ENCODE measurements around the gene H6PD.
A peak's percentile ranks its signal among the peaks of the same experiment; 100 is the strongest.

Gene H6PD

DNA sequence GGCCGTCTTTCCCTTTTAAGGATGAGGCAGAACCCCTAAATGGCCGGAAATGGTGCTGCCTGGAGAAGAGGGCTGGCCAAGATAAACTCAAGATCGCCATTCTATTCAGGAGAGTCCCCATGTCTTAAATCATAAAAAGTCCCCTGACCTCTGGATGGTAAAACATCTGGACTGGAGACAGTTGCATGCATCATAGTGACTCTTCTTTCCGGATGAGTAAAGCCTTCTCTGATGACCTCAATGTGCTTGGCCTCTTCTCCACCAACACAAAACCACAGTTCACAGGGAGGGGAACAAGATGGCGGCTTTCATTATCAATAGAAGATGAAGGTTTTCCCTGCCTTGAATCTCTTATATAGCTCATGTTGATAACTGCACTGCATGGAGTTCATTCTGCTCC, 27.5 kb upstream of the H6PD start:
- no peak for DNase-seq

DNA sequence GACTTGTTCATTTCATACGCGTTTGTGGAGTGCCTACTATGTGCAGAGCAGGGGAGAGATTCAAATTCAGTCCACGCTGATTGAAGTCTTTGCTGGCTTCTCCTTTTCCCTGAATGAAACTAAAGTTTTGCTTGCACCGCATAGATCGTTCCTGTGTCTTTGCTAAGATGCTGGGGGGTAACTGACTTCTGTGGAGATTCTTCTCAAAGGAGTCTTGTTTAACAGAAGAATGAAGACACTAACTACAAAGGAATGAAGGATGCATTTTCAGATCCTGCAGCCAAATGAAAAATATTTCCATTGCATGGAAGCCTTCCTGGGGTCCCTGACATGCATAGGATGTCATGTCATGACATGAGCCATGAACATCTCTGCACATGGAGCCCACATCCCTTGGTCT, 26.9 kb upstream of the H6PD start:
- DNase-seq: no peak

DNA sequence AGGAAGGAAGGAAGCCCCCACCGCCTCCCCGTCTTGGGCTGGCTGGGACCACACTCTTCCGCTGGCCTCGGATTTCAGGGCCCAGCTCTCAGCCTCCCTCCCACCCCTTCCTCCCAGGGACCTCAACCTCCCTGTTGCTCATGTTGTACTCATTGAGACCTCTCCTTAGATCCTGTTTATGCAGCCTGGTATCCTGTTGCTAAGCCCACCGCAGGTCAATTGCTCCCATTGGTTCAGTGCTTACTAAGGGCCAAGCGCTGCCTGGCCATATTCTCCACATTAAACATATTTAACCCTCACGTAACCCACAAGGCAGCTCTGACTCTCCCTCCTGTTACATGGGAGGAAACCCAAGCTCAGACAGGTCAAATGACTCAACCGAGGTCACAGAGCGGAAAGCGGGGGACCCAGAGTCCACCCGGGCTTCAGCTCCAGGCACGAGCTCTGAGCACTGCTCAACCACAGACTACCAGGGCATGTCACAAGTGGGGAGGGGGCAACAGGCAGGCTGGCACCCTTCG, 23.2 kb upstream of the H6PD start:
- no peak for DNase-seq

DNA sequence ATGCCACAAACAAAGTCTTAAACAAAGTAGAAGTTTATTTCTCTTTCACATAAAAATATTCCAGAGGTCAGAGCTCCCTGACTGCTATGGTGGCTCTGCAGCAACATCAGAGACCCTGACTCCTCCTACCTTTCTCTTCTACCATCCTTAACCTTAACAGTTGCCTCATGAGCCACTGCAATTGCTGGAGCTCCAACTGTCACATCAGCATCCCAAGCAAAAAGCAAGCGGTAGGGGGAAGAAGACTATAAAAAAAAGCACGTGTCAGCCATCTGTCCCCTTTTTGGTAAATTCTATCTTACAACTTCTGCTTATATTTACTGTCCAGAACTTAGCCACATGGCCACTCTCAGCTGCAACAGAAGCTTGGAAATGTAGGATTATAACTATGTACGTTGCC, 21.8 kb upstream of the H6PD start:
- DNase-seq: no peak

DNA sequence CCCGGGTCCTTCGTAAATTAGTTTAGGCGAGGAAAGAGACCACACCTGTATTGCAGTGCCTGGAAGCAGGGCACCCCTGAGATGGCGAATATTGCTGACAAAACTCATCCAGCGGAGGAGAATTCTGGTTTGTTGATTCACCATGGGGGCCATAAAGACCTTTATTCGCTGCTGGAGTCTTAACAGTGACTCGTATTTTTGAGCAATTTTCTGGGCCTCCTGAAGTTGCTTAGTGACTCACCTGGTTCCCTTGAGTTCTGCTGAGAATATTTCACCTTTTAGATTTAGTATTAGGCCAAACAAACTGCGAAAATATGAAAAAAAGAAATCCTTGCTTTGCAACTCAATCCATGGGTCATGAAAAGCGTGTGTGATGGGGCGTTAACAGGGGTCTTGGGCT, 20.6 kb upstream of the H6PD start:
- no peak for DNase-seq

DNA sequence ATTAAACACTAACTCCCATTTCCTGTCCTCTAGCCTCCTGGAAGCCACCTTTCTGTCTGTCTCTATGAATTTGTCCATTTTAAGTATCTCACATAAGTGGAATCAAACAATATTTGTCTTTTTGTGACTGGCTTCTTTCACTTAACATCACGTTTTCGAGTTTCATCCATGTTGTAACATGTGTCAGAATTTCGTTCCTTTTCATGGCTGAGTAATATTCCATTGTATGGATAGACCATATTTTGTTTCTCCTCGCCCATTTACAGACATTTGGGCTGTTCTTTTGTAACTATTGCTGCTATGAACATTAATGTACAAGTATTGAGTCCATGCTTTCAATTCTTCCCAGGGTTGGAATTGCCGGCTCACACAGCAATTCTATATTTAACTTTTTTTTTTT, 15.7 kb upstream of the H6PD start:
- no peak for DNase-seq

DNA sequence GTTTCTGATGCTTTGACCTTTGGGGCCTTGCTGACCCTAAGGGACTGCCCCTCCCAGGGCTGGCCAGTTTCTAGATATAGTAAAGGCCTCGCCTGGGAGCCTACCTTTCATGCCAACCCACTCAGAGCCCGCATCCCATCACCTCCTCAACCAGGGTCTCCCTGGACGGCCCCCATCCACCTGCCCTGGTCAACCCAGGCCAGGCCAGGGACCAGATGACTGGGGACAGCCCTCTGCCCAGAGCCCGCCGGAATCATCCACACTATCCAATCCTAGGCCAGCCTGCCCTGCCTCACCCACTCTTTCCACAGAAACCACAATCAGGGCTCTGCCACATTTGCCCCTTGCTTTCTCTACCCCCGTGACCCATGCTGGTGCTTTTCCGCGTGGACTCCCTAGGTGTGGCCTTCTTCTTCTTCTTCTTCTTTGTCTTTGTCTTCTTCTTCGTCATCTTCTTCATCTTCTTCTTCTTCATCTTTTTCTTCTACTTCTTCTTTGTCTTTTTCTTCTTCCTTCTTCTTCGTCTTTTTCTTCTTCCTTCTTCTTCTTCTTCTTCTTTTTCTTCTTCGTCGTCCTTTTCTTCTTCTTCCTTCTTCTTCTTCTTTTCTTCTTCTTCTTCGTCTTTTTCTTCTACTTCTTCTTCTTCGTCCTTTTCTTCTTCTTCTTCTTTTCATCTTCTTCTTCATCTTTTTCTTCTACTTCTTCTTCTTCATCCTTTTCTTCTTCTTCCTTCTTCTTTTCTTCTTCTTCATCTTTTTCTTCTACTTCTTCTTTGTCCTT, 11.5 kb upstream of the H6PD start:
- DNase-seq: no peak

DNA sequence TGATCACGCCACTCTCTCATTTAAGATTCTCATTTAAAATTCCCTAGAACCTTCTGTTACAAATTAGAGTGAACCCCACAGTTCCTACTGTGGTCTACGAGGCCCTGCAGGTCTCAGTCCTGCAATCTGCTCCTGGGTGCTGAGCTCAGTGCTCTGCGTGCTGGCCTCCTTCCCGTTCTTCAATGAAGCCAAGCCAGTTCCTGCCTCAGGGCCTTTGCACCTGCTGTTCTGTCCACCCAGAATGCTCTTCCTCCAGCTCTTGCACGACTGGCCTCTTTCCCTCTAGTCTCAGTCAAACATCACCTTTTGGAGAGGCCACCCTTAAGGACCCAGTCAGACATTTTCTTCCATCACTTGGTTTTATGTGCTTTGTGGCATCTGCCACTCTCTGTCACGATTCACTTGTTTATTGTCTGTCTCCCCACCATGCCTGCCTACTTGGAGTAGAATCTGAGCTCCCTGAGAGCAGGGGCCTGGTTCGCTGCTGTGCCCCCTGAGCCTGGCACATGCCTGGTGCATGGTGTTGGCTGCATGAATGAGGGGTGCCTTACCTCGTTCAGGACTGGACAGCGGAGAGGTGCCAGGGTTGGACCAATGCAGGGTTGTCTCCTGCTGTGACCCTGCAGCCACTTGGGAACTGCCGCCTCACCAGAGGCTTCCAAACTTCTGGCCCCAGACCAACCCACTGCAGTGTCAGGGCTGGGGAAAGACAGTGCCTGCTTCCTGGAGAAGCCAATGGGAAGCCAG, 9.7 kb upstream of the H6PD start:
- no peak for DNase-seq

DNA sequence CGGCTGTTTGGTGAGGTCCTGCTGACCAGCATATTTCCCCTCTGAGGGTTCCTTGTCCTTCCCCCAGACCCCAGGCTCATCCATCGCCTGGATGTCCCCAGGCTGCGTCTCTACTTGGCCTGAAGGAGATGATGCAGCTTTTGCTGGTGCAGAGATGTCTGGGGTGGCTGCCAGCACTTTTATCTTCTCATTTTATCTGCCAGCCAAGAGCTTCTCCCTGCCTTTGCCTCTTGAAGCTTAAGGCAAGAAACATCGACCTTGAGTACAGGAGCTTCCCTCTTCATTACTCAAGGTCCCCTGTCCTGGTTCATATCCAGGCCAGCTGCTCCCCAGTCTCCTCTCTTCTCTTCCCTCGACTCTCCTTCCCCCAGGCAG, 9.2 kb upstream of the H6PD start:
- DNase-seq: no peak

DNA sequence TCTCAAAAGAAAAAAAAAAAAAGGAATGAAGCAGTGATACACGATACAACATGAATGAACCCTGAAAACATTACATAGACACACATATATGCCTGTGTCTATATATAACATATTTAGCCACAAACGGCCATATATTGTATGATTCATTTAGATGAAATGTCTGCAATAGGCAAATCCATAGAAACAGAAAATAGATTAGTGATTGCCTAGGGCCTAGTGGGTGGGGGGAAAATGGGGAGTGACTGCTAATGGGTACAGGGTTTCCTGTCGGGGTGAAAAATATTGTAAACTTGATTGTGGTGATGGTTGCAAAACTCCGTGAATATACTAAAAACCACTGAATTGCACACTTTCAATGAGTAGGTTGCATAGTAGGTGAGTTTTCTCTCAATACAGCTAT, 6.0 kb upstream of the H6PD start:
- no peak for DNase-seq

DNA sequence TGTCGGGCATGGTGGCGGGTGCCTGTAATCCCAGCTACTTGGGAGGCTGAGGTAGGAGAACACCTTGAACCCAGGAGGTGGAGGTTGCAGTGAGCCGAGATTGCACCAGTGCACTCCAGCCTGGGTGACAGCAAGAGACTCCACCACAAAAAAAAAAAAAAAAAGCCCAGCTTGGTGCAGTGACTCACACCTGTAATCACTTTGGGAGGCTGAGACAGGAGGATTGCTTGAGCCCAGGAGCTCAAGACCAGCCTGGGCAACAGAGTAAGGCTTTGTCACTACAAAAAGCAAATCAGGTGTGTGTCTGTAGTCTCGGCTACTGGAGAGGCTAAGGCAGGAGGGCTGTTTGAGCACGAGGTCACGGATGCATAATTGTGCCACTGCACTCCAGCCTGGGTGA, 5.0 kb upstream of the H6PD start:
- DNase-seq: no peak

DNA sequence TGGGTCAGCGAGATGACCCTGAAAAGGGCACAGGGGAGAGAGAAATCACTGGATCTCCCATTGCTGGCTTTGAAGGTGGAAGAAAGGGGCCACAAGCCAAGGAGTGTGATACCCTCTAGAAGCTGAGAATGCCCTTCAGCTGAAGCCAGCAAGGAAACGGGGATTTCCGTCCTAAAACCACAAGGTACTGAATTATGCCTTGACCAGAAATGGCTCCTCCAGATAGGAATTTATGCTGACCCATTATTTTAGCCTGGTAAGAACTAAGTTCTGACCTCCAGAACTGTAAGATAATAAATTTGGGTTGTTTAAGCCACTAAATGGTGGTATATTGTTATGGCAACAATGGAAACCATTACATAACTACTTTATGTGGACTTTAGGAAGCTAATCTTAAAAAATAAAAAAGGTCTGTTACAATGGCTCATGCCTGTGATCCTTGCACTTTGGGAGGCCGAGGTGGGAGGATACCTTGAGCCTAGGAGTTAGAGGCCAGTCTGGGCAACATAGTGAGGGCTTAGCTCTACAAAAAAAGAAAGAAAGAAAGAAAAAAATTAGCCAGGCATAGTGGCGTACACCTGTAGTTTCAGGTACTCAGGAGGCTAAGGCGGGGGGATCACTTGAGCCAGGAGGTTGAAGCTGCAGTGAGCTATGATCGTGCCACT, 3.6 kb upstream of the H6PD start:
- no peak for DNase-seq

DNA sequence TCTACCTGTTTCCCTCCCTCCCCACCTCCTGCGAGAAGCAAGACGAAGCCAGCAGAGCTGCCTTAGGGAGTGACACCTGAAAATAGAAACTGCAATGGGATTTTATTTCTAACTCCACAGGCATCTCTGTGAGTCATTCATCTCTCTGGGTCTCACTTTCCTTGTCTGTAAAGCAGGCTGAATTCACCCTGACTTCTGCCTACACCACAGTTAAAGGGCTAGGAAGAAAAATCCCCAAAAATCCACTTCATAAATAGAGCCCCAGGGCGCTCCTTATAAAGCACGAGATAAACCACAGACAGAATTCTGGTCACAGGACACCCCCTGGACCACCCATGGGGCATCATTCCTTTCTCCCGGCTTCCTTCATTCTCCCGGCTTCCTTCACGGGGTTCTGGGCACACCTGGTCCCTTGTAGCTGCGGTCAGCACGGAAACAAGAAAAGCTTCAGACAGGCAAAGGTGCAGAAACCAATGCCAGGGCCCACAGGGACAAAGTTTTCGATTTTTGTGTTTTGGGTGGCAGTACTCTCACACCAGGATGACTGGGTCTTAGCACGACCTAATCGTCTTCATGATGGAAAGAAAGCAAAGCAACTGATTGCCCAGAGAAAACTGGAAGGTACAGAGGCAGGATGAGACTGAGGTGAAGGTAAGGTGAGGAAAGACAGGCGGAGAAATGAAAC, 2.8 kb upstream of the H6PD start:
- DNase-seq: no peak

DNA sequence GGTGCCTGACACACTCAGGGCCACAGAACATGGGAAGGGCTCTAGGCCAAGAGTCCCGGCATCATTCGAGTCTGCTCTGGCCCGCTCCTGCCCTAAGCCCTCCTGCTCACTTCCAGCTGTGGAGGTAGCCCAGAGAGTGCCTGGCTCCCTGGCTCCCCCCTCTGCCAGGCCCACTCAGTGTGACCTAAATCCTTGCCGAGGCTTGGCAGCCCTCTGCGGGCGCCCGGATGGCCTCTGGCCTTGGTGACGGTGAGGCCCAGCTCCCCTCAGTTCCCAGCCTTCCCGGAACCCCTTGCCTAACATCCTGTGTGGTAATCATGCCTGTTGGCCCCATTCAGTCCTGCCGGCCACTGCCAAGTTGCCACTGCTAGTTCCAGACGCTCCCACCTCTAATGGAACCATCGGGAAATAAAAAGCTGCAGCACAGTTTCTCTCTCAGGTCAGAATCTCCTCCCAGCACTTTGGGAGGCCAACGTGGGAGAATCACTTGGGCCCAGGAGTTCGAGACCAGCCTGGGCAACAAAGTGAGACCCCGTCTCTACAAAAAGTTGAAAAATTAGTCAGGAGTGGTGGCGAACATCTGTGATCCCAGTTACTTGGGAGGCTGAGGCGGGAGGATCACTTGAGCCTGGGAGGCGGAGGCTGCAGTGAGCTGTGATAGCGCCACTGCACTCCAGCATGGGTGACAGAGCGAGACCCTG, 1.2 kb upstream of the H6PD start:
- no peak for DNase-seq

DNA sequence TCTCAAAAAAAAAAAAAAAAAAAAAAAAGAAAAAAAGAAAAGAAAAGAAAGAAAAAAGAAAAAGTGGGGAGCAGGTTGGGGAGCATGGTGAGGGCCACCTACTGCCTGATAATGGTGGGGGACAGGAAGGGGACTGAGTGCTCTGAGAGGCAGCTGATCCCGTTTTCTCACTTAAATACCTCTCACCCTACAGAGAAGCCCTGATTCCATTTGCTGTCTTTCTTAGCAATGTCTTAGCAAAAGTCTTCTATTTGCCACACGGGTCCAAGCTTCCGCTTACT, 692 bp upstream of the H6PD start:
- DNase-seq: no peak

DNA sequence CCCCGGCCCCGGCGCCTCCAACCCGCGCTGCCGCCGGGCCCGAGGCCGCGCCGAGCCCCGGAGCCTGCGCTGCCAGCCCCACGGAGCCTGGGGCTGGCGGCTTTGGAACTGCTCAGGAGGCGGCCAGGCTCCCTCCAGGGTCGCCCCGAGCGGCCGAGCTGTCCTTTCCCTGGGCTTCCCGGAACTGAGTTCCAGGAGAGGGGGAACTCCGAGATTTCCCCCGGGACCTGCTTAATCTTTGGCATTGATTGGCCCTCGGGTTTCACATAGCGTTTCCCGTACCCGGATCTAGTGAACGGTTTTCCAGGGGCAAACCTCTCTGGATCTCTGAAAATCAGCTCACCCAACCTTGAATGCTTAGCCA, 504 bp downstream of the H6PD start:
- no peak for DNase-seq

DNA sequence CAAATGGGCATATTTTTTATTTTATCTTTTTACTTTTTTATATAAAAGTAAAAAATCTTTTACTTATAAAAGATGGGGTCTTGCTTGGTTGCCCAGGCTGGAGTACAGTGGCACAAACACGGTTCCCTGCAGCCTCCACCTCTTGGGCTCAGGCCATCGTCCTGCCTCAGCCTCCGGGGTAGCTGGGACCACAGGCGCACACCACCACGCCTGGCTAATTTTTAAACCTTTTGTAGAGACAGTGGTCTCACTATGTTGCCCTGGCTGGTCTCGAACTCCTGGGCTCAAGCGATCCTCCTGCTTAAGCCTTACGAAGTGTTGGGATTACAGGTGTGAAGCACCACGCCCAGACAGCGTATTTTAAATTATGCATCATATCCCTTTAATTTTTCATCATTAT, 986 bp downstream of the H6PD start:
- DNase-seq: no peak

DNA sequence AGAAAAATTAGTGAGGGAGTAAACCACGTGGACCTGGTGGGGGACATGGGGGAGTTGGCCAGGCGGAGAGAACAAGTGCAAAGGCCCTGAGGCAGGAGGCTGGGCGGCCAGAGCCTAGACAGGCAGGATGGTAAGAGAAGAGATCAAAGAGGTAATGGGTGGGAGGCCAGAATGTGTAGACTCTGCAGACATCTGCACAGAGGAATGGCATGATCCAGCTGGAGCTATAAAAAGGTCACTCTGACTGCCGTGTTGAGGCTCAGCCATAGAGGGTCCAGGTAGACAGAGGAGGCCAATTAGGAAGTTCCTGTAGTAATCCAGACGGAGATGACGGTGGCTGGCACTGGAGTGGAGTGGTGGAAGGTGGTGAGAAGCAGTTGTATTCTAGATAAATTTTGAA, 3.6 kb downstream of the H6PD start:
- DNase-seq: no peak

DNA sequence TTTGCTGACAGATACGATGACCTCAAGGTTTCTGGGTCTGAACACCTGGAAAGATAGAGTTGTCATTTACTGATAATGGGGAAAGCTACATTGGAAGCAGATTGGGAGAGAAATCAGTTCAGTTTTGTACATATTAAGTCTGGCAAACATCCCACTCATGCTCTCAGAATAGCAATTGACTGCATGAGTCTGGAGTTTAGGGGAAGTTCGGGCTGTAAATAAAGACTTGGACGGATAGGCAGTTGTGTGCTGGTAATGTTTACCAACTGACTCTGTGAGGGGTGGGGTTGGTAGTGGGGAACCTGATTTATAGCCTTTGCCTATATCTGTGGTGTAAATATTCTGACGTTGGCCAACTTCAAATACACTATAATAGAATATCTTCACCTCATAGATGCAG, 4.0 kb downstream of the H6PD start:
- DNase-seq: no peak

DNA sequence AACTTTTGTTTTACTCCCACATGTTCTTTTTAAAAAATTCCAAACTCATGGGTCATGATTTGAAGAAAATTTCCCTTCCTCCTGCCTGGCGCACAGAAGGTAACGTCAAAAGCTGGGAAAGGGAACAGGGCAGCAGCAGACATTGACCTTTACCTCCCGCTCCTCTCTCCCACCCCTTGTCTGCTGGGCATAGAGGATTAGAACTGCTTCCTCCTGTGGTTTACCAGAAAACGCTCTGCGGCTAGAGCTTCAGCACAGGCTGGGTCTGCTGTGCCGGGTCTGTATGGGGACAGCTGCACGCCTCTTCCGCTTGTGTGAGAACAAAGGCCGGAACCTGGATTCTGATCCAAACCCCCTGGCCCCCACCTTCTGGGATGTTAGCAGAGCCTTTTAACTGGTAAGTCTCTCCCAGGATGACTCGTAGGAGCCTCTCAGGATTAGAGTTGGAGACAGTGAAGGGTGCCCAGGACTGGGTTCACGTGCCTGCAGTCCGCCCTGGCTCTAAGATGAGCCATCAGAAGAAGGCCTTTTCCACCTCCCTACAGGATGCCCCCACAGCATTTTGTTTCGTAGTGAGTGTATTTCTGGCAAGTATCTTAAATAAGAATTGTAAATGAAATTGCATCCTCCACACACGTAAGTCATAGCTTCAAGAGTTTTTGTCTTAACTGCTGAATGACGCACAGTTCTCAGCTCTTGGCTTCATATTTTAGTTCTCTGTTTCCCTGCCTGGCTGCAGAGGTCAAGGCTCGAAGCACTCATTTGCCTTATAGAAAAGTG, 5.2 kb downstream of the H6PD start:
- peak; percentile 46 to 60 for DNase-seq

DNA sequence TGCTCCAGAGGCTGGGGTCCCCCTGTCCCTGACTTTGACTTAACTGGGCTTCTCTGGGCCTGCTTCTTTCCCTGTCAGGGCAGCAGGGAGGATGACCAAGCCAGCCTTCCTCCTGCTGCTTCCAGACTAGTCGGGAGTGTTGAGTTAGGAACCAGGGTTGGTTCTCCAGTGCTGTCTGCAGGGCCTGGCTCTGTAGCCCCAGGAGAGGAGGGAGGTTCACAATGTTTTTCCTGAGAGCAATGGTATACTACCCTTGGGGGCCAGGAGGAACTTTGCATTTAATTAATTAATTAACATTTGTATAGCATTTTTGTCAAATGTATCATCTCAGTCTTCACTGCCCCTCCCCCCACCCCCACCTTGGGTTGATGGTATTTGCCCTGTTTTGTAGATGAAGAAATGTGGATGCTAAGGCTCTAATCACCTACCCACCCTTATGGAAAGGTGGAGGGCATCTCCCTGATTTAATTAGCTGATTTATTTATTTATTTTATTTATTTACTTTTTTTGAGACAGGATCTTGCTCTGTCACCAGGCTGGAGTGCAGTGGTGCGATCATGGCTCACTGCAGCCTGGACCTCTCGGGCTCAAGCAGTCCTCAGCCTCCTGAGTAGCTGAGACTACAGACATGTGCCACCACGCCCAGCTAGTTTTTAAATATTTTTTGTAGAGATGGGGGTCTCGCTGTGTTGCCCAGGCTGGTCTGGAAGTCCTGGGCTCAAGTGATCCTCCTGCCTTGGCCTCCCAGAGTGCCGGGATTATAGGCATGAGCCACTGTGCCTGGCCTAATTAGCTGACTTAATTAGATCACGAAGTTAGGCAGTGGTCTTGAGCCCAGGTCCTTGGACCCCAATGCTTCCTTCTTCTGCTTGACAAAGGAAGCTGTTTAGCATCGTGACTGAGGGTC, 6.6 kb downstream of the H6PD start:
- no peak for DNase-seq

All from stimulated activated CD4-positive, alpha-beta T cell treated with anti-CD3 and anti-CD28 coated beads, Interleukin-2, amount 100 ng/mL, for 24 hours (primary cell).